HEK293T (cell line): ENCODE data around the gene SLC3A2.

Experiments
- CTCF ChIA-PET: fragments of 350-600 bp; formaldehyde crosslinking; extraction: SDS; loops from one replicate; lab custom pipeline; 2021; ENCODE audit warnings: antibody characterized with exemption, inconsistent platforms; lab: Yijun Ruan, JAX
- POLR2A ChIA-PET: fragments of 350-600 bp; formaldehyde crosslinking; extraction: SDS; loops from one replicate; lab custom pipeline; 2020; ENCODE audit warnings: antibody characterized with exemption, inconsistent platforms; lab: Yijun Ruan, JAX
- DNase-seq: peaks from one replicate; pipeline ENCODE4 v3.0.0; 2012; ENCODE audit warnings: mixed read lengths; ENCODE audit errors: extremely low spot score
- ARNT ChIP-seq: fragments of 450-650 bp; IDR thresholded peaks from 2 replicates; pipeline ENCODE4 v1.6.1; 2017; ENCODE audit warnings: mild to moderate bottlenecking
- BHLHE40 ChIP-seq: fragments of 450-650 bp; IDR thresholded peaks from 2 replicates; pipeline ENCODE4 v1.6.1; 2016; ENCODE audit warnings: mild to moderate bottlenecking, moderate library complexity, borderline replicate concordance
- CTBP1 ChIP-seq: fragments of 450-650 bp; IDR thresholded peaks from 2 replicates; pipeline ENCODE4 v1.6.1; 2016; ENCODE audit warnings: borderline replicate concordance
- ELF4 ChIP-seq: fragments of 450-650 bp; IDR thresholded peaks from 2 replicates; pipeline ENCODE4 v1.6.1; 2017; ENCODE audit warnings: antibody characterized with exemption
- FOXA1 ChIP-seq: fragments of 450-650 bp; IDR thresholded peaks from 2 replicates; pipeline ENCODE4 v1.6.1; 2016; ENCODE audit warnings: mild to moderate bottlenecking
- FOXK2 ChIP-seq: fragments of 450-650 bp; IDR thresholded peaks from 2 replicates; pipeline ENCODE4 v1.6.1; 2016; ENCODE audit warnings: mild to moderate bottlenecking
- FOXM1 ChIP-seq: fragments of 450-650 bp; IDR thresholded peaks from 2 replicates; pipeline ENCODE4 v1.6.1; 2017; ENCODE audit warnings: mild to moderate bottlenecking, borderline replicate concordance
- HDGF ChIP-seq: fragments of 450-650 bp; IDR thresholded peaks from 2 replicates; pipeline ENCODE4 v1.6.1; 2017; ENCODE audit warnings: antibody characterized with exemption, borderline replicate concordance
- L3MBTL2 ChIP-seq: fragments of 450-650 bp; conservative IDR thresholded peaks from 2 replicates; pipeline ENCODE4 v1.6.1; 2016; ENCODE audit warnings: mild to moderate bottlenecking
- LEF1 ChIP-seq: fragments of 450-650 bp; IDR thresholded peaks from 2 replicates; pipeline ENCODE4 v1.6.1; 2017; ENCODE audit warnings: mild to moderate bottlenecking, borderline replicate concordance
- NFRKB ChIP-seq: fragments of 450-650 bp; IDR thresholded peaks from 2 replicates; pipeline ENCODE4 v1.6.1; 2016; ENCODE audit warnings: mild to moderate bottlenecking, moderate library complexity
- SP1 ChIP-seq: fragments of 450-650 bp; IDR thresholded peaks from 2 replicates; pipeline ENCODE4 v1.6.1; 2017
- SUZ12 ChIP-seq: fragments of 450-650 bp; IDR thresholded peaks from 2 replicates; pipeline ENCODE4 v1.6.1; 2016; ENCODE audit warnings: mild to moderate bottlenecking
- TARDBP ChIP-seq: fragments of 450-650 bp; IDR thresholded peaks from 2 replicates; pipeline ENCODE4 v1.6.1; 2016
- ZNF384 ChIP-seq: fragments of 450-650 bp; IDR thresholded peaks from 2 replicates; pipeline ENCODE4 v1.6.1; 2016
- TF ChIP-seq, protein P1 (sequence below): fragments of 450-650 bp; IDR thresholded peaks from 2 replicates; pipeline ENCODE4 v1.6.1; 2016

SLC3A2 gene

DNA sequence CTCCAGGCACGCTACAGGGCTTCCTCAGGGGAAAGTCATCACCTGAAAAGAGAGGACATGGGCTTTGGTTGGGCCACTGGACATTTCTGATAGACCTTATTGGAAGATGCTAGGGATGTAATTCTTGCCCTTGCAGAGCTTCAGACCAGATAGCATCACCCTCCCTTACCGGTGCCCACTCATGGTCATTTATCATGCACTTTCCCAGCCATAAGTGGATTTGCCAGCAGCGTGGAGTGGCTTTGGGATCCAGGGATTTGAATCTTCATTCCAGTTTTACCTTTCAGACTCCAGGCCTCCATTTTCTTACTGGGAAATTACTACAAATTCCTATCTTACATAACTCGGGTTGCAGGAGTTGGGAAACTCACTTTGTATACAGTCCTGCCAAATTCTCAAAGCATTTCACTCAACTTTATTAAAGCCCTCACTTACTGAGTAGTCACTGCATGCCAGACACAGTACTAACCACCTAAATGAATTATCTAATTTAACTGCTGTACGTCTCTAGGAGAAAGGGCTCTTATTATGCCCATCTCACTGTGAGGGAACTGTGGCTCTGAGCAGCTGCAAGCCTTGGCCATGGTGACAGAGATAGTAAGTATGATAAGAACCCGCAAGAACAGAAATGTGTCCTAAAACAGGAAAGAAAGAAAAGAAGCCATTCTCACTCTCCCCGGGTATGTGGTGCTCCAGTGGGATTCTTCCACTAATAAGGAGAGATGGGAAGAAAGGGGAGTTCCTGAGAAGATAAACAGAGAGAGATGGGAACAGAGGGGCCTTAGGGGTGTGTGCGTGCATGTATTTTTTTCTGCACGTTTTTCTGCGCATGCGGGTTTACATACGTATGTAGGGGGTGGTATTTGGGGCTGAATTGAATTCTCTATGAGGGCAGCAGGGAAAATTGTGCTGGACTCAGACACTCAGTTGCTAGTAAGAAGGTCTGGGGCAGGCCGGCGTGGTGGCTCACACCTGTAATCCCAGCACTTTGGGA is 30.7 kb downstream of the SLC3A2 start:
- CTCF ChIA-PET: no interaction called here
- no peak for DNase-seq
- TF ChIP-seq HDGF (no peak), SUZ12 (no peak), TARDBP (no peak), BHLHE40 (no peak), L3MBTL2 (no peak), NFRKB (no peak)
- TF ChIP-seq, protein P1, sequence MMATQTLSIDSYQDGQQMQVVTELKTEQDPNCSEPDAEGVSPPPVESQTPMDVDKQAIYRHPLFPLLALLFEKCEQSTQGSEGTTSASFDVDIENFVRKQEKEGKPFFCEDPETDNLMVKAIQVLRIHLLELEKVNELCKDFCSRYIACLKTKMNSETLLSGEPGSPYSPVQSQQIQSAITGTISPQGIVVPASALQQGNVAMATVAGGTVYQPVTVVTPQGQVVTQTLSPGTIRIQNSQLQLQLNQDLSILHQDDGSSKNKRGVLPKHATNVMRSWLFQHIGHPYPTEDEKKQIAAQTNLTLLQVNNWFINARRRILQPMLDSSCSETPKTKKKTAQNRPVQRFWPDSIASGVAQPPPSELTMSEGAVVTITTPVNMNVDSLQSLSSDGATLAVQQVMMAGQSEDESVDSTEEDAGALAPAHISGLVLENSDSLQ: no peak
- POLR2A ChIA-PET: no interaction called here

DNA sequence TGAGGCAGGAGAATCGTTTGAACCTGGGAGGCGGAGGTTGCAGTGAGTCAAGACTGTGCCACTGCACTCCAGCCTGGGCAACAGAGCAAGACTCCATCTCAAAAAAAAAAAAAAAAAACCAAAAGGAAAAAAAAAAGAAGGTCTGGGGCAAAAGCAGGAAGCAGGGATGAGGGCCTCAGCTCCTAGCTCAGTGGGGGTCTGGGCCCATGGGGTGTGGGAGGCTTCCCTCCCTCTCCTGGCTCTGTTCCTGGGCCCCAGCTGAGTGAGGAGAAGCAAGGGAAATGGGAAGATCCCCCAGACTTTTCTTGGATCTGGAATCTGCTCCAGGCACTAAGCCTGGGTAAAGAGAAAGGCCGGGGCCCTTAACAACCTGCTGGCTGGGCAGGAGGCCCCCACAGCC is 31.6 kb downstream of the SLC3A2 start:
- POLR2A ChIA-PET: no interaction called here
- CTCF ChIA-PET: no interaction called here
- DNase-seq: no peak
- TF ChIP-seq LEF1 (no peak), NFRKB (no peak), SUZ12 (no peak), HDGF (no peak), L3MBTL2 (no peak), ELF4 (no peak), ZNF384 (no peak), SP1 (no peak), ARNT (no peak), FOXM1 (no peak), CTBP1 (no peak), FOXK2 (no peak)
- TF ChIP-seq, protein P1: no peak

DNA sequence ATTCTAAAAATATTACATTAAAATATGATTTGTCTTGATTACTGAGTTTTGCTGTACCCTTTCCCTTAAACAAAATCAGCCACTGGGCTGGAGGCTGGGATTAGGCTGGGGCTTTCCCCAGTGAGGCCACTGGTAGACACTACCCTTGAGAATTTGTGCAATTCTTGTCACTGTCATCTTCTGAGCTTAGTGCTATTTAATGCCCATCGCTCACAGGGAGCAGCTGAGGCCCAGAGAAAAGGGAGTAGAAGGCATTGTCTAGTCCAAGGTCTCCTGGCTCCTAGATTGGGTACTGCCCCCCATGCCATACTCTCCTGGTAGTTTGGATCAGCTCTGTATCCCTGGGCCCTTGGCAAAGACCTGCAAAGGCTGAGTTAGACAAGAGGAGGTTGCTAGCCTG is 33.7 kb downstream of the SLC3A2 start:
- POLR2A ChIA-PET: no interaction called here
- CTCF ChIA-PET: interaction anchor here (0.7 to 1.5 kb wide), 5 partner anchors 9 to 109 kb away, joined by 3 to 6 read pairs (median 4); no protein-coding TSS in a partner anchor
- no peak for DNase-seq
- TF ChIP-seq ZNF384 (no peak), HDGF (no peak), FOXA1 (no peak), FOXM1 (no peak), NFRKB (no peak), ARNT (no peak), LEF1 (no peak), BHLHE40 (no peak), SP1 (no peak), ELF4 (no peak), CTBP1 (no peak), TARDBP (no peak), FOXK2 (no peak), SUZ12 (no peak)
- TF ChIP-seq, protein P1: no peak

DNA sequence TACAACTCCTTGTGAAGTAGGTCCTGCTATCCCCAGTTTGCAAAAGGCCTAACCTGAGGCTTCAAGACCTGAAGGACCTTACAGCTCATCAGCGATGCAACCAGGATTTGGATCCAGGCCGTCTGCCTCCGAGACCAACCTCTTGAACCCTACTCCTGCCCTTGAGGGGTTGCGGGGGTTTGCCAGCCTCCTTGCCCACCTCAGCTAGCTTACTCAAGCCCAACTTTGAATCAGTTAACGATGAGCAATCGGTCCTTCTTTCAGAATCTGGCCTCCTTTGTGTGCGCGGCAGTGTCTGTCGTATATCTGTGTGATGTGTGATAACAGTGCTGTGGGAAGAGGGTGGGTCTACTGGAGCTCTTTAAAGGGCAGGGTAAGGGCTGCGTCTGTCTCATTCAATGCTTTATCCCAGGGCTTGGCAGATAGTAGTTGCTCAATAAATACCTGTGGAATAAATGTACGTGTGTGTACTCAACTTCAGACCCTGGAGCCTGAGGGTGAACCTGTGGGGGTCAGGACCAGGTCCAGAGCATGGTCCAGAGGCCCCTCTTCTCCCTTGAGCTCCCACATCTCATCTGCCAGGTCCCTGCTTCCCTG is 37.3 kb downstream of the SLC3A2 start:
- DNase-seq: no peak
- ChIA-PET CTCF (interaction anchor here (1.0 to 1.5 kb wide), 2 partner anchors 9 to 103 kb away, joined by 4 to 6 read pairs; no protein-coding TSS in a partner anchor), POLR2A (interaction anchor here (0.7 kb wide), 1 partner anchor 11 kb away, joined by 3 read pairs; no protein-coding TSS in a partner anchor)
- TF ChIP-seq ZNF384 (no peak), FOXK2 (no peak)

DNA sequence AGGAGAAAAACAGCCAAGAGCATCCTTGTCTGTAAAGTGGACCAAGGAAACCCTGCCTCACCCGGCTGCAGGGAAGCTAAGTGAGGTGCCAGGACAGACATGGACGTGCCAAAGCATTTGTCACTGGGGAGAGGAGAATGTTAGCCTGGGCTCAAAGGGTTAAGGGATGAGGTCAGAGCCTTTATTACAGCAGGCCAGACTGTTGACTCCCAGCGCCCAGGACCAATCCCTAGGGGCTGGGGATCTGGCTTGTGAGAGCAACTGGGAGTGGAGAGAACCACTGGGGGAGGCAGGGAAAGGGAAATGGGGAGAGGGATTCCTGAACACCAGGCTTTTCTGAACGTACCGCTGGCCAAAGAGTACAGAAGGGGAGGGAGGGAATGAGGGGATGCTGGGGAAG is 37.8 kb downstream of the SLC3A2 start:
- DNase-seq: no peak
- POLR2A ChIA-PET: no interaction called here
- CTCF ChIA-PET: interaction anchor here (1.0 to 1.5 kb wide), 3 partner anchors 10 to 102 kb away, joined by 4 to 6 read pairs (median 5); no protein-coding TSS in a partner anchor
- TF ChIP-seq HDGF: no peak
- no peak for TF ChIP-seq LEF1
- TF ChIP-seq ELF4: no peak
- TF ChIP-seq ZNF384: no peak
- no peak for TF ChIP-seq NFRKB
- no peak for TF ChIP-seq CTBP1
- TF ChIP-seq ARNT: no peak
- TF ChIP-seq SUZ12: no peak
- TF ChIP-seq FOXK2: no peak
- TF ChIP-seq SP1: no peak
- no peak for TF ChIP-seq FOXM1
- TF ChIP-seq, protein P1: no peak
- TF ChIP-seq L3MBTL2: no peak
- no peak for TF ChIP-seq FOXA1
- no peak for TF ChIP-seq TARDBP
- TF ChIP-seq BHLHE40: no peak
